GM19324 (cell line): ENCODE results near the gene OSTF1.

Experiments used
- ATAC-seq: cut with Tn5 transposase; IDR thresholded peaks from one replicate; pipeline ENCODE4 v1.9.1; 2021; ENCODE audit warnings: mild to moderate bottlenecking, moderate library complexity; ENCODE audit not compliant: unreplicated experiment, low FRiP score

The OSTF1 gene

DNA sequence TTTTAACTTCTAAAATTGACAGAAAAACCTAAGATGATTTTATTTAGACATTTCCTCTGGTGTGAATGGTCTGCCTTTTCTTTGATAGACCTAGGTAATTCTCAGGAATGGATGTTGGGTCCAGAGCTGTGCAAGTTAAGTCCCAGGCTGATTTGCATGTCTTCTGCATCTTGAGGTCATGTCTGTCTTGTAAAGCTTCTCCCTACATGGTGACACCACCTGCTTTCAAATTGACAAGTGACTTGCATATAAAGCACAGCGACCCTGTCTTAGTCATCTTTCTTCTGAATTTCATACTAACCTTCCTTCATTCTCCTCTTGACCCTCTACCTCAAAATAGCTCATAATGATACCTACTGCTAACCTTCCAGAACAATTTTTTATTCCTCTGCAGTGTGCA is 29.2 kb downstream of the OSTF1 start:
- no peak for ATAC-seq

DNA sequence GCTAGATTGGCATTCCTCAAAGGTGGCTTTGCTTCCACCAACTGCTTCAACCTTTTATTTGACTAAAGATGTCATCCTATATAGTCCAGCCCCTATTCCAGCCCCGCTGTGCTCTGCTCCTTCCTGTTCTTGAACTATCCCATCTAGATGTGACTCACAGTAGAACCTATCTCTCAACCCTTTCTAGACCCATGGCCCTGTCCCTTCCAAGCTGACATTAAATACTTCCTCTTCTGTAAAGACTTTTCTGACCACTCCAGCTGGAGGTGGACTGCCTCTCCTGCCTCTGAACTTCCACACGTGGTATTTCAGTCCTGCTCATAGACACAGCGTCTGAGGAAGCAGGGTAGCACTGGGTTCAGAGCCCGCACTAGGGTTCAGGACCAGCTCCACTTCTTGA is 32.4 kb downstream of the OSTF1 start:
- ATAC-seq = no peak

DNA sequence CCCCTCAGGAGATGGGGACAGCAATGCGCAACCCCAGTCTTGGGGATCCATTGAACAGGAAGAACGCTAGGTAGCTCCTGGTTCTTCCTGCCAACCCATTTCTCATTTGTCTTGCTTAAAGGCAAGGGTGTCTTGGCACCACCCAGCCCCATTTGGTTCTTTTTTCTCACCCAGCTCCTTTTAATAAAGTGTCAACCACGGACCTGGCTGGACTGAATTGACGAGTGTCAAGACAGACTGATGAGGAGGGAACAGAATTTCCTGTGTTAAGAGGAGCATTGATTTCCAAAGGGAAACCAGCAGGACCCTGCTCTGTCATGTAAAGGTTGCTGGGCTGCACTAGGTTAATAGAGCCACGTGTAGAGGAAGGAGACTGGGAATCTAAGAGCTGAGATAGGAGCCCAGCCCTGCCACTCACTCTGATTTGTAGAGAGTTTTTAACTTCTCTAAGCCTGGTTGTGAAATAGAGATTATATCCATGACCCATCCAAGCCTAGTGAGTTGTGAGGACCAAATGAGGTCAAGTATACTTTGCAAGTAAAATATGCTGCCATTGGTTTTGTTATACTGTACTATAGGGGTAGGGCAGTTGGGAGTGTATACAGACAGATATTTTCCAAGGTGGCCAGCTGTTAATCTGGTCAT is 33.7 kb downstream of the OSTF1 start:
- ATAC-seq = no peak

DNA sequence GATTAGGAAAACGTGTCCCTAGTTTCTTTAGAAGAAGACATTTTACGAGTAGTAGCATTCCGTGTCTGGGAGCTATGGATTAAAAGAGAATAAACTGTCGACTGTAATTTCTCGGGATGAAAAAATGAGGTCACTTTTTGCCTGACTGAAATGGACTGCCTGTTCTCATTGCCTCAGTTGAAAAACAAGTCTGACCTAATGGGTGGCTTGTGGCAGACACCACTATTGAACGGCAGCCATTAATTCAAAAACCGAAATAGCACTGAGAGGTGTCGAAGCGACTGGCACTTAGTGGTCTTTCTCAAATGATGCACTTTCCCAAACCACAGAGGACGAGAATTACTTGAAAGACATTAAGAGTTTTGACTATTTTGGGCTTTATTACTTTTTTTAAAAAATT is 35.4 kb downstream of the OSTF1 start:
- ATAC-seq = no peak

DNA sequence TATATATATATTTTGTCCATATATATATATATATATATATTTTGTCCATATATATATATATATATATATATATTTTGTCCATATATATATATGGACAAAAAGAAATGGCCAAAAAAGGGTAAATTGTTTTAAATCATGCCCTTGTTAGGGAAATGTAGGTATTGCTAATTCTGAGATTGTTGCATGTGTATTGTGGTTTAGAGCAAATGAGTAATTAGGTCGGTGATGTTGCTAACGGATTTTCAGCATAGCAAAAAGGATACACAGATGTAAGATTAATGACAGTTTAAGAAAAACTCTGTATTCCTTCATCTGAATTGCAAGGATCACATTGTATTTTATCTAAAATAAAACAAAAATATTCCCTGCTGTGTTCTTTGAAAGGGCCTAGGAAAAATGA is 40.2 kb downstream of the OSTF1 start:
- ATAC-seq = no peak

DNA sequence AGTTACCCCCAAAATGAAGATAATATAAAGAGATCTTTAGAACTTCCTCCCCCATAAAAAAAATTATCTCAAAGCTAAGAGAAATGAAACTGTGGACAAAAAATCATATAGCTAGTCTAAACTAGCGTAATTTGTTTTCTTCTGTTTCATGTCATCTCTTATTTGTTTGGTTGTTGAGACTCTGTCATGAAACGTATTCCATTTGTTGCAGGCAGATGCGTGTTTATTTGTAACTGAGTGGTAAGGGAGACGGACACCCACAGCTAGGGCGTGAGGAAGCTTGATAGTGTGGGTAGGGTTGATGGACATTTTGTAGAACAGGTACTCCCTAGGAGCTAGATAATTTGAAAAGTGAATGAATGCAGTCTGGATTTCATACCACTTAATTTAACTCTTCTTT is 41.9 kb downstream of the OSTF1 start:
- no peak for ATAC-seq

DNA sequence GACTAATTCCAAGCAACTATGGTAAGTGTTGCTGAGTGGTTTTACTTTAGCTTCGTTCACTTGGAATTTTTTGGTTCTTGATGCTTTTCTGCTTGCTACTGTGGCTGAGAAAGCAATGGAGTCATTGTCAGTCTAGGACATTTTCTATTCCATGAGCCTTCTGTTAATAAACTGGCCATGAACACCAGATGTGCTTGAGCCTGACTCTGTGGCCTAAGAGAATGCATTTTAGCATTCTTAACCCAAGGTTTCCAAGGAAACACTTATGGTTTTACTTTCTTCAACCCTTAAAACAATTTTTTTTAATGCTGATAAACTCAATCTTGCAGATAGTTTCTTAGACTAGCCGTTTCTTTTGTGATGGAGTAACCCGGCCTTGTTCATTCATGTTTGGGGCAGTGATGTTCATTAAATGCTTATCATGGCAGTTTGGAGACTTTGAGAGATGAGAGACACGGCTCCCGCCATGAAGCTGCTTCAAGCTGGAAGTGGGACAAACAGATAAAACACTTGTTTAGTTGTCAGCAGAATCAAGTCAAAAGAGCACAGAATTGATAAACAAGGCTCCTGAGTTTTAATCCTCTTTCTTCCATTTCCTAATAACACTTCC is 42.4 kb downstream of the OSTF1 start:
- no peak for ATAC-seq

DNA sequence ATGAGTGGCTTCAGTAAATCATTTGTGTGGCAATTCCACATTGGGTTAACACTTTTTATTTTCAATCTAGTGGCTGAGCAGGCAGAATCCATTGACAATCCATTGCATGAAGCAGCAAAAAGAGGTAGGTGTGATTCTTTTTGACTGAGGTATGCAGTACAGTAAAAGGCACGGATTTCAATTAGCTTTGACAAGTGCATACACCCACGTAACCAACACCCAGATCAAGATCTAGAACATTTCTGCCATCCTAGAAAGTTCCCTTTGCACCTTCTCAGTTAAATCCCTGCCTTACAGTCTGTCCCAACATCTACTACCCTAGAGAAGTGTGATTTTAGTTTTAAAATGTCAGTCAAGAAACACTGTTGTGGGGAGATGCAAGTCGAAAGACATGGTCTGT is 43.4 kb downstream of the OSTF1 start:
- no peak for ATAC-seq

DNA sequence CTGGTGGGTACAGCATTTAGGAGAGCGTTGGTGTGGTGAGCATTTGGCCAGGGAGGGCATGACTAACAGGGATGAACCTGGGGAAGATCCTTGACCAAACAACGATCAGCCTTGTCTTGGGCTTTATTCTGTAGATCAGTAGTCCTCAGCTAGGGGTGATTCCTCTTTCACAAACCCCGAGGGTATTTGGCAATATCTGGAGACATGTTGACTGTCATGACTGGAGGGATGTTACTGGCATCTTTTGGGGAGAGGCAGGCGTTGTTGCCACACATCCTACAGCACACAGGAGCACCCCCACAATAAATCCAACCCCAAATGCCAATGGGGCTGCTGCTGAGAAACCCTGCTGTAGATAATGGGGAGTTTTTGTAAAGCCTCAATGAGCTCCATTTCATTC is 43.9 kb downstream of the OSTF1 start:
- ATAC-seq = no peak

DNA sequence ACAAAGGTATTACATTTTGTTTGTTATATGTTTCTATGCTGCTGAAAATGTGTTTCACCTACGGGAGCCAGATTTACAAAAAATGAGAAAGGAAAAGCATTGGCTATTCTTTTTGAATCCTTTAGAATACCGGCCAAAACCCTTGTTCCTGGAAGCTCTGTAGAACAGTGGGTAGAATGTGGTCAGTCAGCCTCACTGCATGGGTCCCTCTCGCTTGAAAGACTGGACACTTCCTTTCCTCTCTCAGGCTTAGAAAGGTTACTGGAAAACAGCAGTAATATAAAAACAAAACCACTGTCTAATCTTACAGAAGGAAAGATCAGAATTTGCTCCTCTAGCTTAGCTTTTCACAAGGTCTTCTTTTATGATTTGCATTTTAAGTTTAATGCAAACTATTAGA is 45.1 kb downstream of the OSTF1 start:
- ATAC-seq = no peak

DNA sequence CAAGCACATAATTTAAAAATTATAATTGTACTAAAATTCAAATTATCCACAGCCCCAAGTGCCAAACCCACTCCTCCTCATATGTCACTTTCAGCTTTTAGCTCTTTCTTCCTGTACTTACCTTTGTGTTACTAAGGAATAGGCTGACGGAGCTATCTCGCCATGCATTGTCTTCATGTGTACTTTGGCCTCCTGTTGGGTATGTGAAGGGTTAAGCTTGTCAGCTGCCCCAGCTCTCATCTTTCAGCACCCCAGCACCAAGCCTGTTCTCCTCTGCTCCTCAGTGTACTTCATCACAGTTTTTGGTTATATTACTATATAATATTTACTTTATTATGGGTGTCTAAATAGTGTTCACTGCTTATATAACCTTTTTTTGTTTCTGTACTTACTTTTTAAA is 46.2 kb downstream of the OSTF1 start:
- ATAC-seq = no peak

DNA sequence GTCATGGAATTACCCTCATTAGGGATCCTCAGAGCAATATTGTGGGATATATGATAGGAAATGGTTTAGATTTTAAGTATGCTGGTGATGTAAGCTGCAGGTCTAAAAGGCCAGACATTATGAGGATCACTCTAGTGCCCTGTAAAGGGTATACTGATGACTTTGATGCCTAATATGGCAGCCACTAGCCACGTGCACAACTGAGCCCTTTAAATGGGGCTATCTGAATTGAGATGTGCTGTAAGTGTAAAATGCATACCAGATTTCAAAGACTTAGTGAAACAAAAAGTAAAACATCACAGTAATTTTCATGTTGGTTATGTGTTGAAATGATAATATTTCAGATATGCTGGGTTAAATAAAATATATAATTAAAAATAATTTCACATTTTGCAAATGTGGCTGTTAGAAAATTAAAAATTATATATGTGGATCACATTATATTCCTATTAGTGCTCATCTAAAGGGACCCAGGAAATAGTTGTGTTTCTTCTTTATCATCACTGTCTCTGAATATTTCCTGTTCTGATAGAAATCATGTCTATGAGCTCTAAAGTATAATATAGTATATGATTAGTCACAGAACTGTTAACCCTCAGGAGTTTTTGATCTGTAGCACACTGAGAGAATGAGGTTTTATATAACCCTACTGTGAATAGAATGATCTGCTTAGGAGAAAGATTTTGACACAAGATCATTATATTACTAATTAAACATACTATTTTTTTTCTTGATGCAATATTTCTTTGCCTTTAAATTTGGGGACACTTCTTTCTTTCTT is 50.1 kb downstream of the OSTF1 start:
- no peak for ATAC-seq

DNA sequence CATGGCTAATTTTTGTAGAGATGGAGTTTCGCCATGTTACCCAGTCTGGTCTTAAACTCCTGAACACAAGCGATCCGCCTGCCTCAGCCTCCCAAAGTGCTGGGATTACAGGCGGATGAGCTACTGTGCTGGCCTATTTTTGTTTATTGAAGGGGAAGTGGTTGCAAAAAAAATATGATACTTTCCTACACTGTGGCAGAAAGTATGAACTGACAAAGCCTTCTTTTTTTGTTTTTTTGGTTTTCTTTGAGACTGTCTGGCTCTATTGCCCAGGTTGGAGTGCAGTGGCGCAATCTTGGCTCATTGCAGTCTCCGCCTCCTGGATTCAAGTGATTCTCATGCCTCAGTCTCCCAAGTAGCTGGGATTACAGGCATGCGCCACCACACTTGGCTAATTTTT is 50.9 kb downstream of the OSTF1 start:
- ATAC-seq = no peak

DNA sequence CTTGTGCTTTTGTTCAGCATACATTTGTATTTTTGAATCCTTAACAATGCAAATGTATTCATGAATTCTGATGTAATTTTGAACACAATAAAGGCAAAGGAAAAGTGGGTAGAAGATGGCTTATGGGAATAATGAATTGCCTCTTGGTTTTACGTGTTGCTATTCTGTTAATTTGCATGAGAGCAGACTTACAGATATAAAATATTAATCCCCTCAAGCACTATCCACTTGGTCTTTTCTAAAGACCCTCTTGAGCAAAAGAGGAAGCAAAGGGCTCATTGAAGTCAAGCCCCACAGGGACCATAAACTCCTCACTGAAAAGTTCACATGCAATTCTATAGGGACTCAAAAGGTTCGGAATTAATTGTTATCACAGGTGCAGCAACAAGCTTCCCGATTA is 51.9 kb downstream of the OSTF1 start:
- ATAC-seq = no peak

DNA sequence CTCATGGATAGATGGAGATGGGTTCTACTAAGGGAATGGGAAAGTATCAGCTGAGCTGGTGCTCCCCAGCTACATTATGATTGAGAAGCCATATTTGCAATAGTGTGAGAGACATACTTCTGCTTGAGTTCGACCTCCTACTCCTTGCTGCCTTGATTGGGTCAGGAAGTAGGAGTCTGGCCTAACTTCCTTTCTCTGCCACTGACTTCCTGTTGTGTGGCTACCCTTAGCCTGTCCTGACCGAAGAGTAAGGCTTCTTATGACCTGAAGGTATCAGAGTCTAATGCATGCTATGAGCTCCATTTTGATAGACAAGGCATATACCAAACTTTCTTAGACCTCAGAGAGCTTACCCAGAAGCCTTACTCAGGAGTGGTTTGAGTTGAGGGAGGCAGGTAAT is 53.9 kb downstream of the OSTF1 start:
- ATAC-seq = no peak

DNA sequence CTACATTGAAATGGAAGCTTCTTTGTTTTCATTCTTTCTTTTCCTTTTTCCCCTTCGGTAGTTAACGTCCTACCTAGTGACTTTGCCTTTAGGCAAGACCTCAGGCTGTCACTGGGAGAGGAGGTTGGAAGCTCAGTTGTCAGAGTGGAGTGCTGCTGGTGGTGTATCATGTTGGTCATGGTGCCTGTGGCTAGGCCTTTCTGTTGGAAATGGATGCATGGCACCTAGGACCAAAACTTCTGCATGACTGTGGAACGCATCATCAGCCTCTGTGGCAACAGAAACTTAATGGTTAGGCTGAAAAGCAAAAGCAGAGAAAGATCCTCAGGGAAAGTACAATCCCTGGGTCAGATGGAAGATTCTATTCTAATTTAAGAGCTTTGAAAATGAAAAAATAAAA is 57.9 kb downstream of the OSTF1 start:
- no peak for ATAC-seq

DNA sequence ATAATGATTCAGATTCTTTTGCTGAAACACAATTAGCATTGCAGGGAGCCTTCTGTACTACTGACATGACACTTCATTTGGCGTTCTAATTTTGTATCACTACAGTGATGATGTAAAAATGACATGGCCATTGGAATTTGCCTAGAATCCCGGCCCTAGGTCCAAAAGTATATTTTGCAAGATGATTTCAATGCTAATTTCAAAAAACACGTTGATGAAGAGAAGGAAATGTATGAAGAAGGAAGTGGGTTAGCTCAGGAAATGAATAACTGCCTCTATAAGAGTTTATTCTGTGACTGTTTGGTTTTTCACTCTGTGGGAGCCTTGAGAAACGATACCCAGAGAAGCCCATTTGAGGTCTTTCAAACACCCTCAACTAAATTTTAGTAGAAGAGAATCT is 59.3 kb downstream of the OSTF1 start:
- no peak for ATAC-seq

DNA sequence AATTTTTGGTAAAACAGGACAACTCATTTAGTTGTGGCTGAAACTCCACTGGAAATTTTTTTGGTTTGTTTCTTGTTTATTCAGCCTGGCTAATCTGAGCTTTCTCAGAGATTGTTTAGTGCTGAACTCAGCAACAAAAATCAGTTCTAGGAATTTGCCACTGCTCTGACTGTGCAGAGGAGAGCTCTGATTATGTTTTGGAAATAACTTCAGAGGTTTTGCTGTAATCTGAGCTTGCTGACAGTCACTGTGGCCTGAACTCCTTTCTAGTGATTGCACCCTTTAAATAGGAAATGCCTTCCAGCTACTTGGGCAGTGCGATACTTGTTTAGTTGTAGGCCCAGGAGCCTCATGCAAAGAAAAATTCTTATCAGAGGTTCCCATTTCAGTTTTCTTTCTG is 60.2 kb downstream of the OSTF1 start:
- no peak for ATAC-seq

DNA sequence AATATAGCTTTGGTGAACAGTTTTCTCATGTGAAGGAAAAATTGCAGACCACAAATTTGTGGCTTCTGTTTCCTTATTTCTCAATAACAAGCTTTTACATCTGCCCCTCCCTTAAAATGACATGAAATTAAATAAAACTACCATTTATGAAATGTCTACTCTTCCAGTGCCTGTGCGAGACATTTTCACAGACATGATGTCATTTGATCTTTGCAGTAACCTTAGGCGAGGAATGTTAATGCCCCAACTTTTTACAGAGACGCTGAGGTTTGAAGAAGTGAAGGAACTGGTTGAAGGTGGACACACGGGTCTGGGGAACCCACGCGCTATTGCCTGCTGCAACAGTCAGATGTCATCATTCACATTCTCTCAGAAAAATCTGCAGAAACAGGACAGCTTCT is 61.5 kb downstream of the OSTF1 start:
- ATAC-seq = no peak

DNA sequence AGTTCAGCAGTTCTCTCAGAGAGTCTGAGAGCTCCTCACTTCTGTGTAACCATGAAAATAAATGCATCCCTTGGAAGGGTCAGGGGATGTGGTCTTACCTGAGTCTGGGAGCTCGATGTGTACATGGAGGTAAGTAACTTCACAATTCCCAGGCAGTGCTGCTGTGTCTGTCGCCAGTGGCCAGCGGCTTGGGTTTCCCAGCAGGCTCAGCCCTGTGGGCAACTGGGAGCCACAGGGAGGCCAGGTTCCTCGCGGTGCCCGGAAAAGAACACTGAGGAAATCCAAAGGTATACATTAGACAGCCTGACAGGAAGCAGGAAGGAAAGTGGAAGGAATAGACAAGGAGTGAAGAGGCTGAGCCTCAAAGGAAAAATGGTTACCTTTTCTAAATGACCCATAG is 62.2 kb downstream of the OSTF1 start:
- ATAC-seq = no peak

DNA sequence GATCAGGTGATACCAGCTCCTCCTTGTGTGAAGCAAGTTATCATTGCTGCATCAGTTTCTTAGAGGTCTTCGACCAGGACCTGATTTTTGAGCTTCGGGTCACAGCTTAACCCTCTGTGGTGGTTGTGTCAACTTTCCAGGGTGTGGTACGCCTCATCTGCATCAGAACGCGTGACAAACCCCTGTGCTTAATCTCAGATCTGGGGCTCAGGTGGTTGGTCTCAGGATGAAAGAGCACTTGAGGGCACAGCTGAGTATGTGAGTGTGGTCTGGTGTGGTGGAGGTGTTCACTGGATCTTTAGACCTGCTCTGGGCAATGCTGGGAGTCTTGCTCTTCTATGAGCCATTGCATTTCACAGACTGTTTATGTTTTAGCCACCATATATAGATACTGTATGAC is 64.1 kb downstream of the OSTF1 start:
- ATAC-seq = no peak

DNA sequence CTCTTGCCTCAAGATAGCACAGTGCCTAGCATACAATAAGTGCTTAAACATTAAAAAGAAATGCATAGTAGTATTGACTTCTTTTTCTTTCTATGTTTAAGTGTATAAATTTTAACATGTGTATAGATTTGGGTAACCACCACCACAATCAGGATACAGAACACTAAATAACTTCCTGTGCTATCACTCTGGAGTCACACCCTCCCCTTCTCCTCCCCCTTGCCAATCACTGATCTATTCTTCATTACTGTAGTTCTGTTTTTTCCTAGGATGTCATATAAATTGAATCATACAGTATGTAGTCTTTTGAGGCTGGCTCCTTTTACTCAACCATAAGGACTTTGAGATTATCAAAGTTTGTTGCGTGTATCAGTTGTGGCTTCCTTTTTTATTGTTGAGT is 68.5 kb downstream of the OSTF1 start:
- ATAC-seq = no peak
